Stimulated activated effector memory CD8-positive, alpha-beta T cell treated with anti-CD3 and anti-CD28 coated beads, Interleukin-12 subunit alpha, Interleukin-12 subunit beta, amount 100 ng/mL, for 72 hours (primary cell): ENCODE measurements around the gene TMEM141.

ENCODE experiments used
- ATAC-seq: fragments of 150-1000 bp; cut with Tn5 transposase; 2 replicates; pipeline ENCODE4 v1.10.0; 2021
- DNase-seq, 2 donors: peaks; one replicate each; pipeline ENCODE4 v3.0.0; 2021 to 2022; ENCODE audit warnings: low spot score in 2 of 2
- H3K27ac Mint-ChIP-seq: one replicate; pipeline ENCODE4 v1.8.0; 2022; ENCODE audit warnings: mild to moderate bottlenecking, mixed read lengths
- H3K36me3 Mint-ChIP-seq: one replicate; pipeline ENCODE4 v1.8.0; 2022; ENCODE audit warnings: mild to moderate bottlenecking, mixed read lengths
- H3K4me1 Mint-ChIP-seq: one replicate; pipeline ENCODE4 v1.8.0; 2022; ENCODE audit warnings: mixed read lengths
- H3K4me3 Mint-ChIP-seq: one replicate; pipeline ENCODE4 v1.8.0; 2022; ENCODE audit warnings: mild to moderate bottlenecking, mixed read lengths
- H3K9me3 Mint-ChIP-seq: one replicate; pipeline ENCODE4 v1.8.0; 2022; ENCODE audit warnings: mixed read lengths

Gene TMEM141

GRCh38 chr9:136790640-136791515 lies at the start of gene TMEM141:
Gene TMEM141 (plus strand): TSS chr9:136791344. CDS start chr9:136791371, 27 bp downstream.
- Mint-ChIP-seq H3K9me3 (no peaks in the 10 kb centered on the region), H3K36me3 (no peaks in the 10 kb centered on the region), H3K4me1 (peaks cover 25% of the 10 kb centered on the region), H3K27ac (peak within 1 kb of the TSS; percentile 88), H3K4me3 (peak within 1 kb of the TSS; percentile 79)
- ATAC-seq (peak; percentile 90), DNase-seq (peak; percentile 98 to 99)

GRCh38 chr9:136741883-136742571 lies 49.1 kb upstream of the TMEM141 start:
- DNase-seq (no peak), ATAC-seq (peak; percentile 50)
- Mint-ChIP-seq H3K9me3 (no peaks in the 10 kb centered on the region), H3K36me3 (no peaks in the 10 kb centered on the region), H3K4me3 (peak overlapping the region; percentile 34), H3K27ac (no peak overlapping the region), H3K4me1 (peaks cover 8% of the 10 kb centered on the region)

- Mint-ChIP-seq H3K9me3 (no peaks in the 10 kb centered on the region), H3K36me3 (no peaks in the 10 kb centered on the region), H3K27ac (no peak within 1 kb of the TSS), H3K4me3 (peak within 1 kb of the TSS; percentile 34), H3K4me1 (peaks cover 8% of the 10 kb centered on the region)
- no peak for DNase-seq
- no peak for ATAC-seq
These were observed 48.4 kb upstream of the TMEM141 start, which contains the start of gene LCN10 for GRCh38 chr9:136742591-136743391. Gene LCN10 (minus strand): TSS chr9:136742940. CDS start chr9:136742903, 37 bp downstream.

- H3K36me3 Mint-ChIP-seq: no peaks in the 10 kb centered on the region
- H3K4me3 Mint-ChIP-seq: no peak overlapping the region
- no peak for DNase-seq
- H3K27ac Mint-ChIP-seq: no peak overlapping the region
- ATAC-seq: no peak
- no peaks in the 10 kb centered on the region for H3K9me3 Mint-ChIP-seq
- H3K4me1 Mint-ChIP-seq: peaks cover 8% of the 10 kb centered on the region
These were observed 47.4 kb upstream of the TMEM141 start for GRCh38 chr9:136743639-136744211.

GRCh38 chr9:136744773-136745172 lies 46.4 kb upstream of the TMEM141 start:
- Mint-ChIP-seq H3K4me3 (no peak overlapping the region), H3K9me3 (no peaks in the 10 kb centered on the region), H3K27ac (no peak overlapping the region), H3K4me1 (peaks cover 8% of the 10 kb centered on the region), H3K36me3 (no peaks in the 10 kb centered on the region)
- ATAC-seq: no peak
- DNase-seq: no peak

- peaks cover under 1% of the 10 kb centered on the region for H3K9me3 Mint-ChIP-seq
- H3K4me1 Mint-ChIP-seq: peaks cover 8% of the 10 kb centered on the region
- ATAC-seq (no peak), DNase-seq (no peak)
- H3K36me3 Mint-ChIP-seq: no peaks in the 10 kb centered on the region
- H3K4me3 Mint-ChIP-seq: no peak overlapping the region
- H3K27ac Mint-ChIP-seq: no peak overlapping the region
These were observed 45.6 kb upstream of the TMEM141 start for GRCh38 chr9:136745389-136746154.

- H3K4me3 Mint-ChIP-seq: no peak overlapping the region
These were observed 45.0 kb upstream of the TMEM141 start for GRCh38 chr9:136746155-136746490.

GRCh38 chr9:136746621-136747020 lies 44.5 kb upstream of the TMEM141 start:
- H3K9me3 Mint-ChIP-seq: peaks cover 4% of the 10 kb centered on the region
- H3K4me1 Mint-ChIP-seq: peaks cover 5% of the 10 kb centered on the region
- no peaks in the 10 kb centered on the region for H3K36me3 Mint-ChIP-seq
- no peak for DNase-seq
- H3K4me3 Mint-ChIP-seq: no peak overlapping the region
- H3K27ac Mint-ChIP-seq: no peak overlapping the region
- no peak for ATAC-seq

More at GRCh38 chr9:136746155-136746490, 45.0 kb upstream of the TMEM141 start:
- H3K27ac Mint-ChIP-seq: no peak overlapping the region
- no peaks in the 10 kb centered on the region for H3K36me3 Mint-ChIP-seq
- peaks cover 8% of the 10 kb centered on the region for H3K4me1 Mint-ChIP-seq
- no peak for ATAC-seq
- DNase-seq: no peak
- H3K9me3 Mint-ChIP-seq: peaks cover 3% of the 10 kb centered on the region

GRCh38 chr9:136747161-136748060 lies 43.7 kb upstream of the TMEM141 start:
- H3K4me3 Mint-ChIP-seq: no peak overlapping the region
- no peaks in the 10 kb centered on the region for H3K4me1 Mint-ChIP-seq
- no peaks in the 10 kb centered on the region for H3K36me3 Mint-ChIP-seq
- no peak overlapping the region for H3K27ac Mint-ChIP-seq
- no peak for ATAC-seq
- no peak for DNase-seq
- peaks cover 9% of the 10 kb centered on the region for H3K9me3 Mint-ChIP-seq

- Mint-ChIP-seq H3K36me3 (no peaks in the 10 kb centered on the region), H3K4me1 (no peaks in the 10 kb centered on the region), H3K4me3 (no peak within 1 kb of the TSS), H3K9me3 (peaks cover 13% of the 10 kb centered on the region), H3K27ac (no peak within 1 kb of the TSS)
- DNase-seq (no peak), ATAC-seq (no peak)
These were observed 42.9 kb upstream of the TMEM141 start, which contains the start of gene LCN6 for GRCh38 chr9:136748201-136748600. Gene LCN6 (minus strand): TSS chr9:136748525. CDS start chr9:136748483, 42 bp downstream.

GRCh38 chr9:136748666-136749611 lies 42.2 kb upstream of the TMEM141 start:
- no peaks in the 10 kb centered on the region for H3K36me3 Mint-ChIP-seq
- peaks cover 13% of the 10 kb centered on the region for H3K9me3 Mint-ChIP-seq
- H3K4me1 Mint-ChIP-seq: no peaks in the 10 kb centered on the region
- H3K4me3 Mint-ChIP-seq: no peak overlapping the region
- DNase-seq: no peak
- H3K27ac Mint-ChIP-seq: no peak overlapping the region
- no peak for ATAC-seq

GRCh38 chr9:136750526-136750925 lies 40.6 kb upstream of the TMEM141 start:
- H3K27ac Mint-ChIP-seq: no peak overlapping the region
- H3K4me1 Mint-ChIP-seq: no peaks in the 10 kb centered on the region
- no peak for DNase-seq
- H3K4me3 Mint-ChIP-seq: no peak overlapping the region
- no peaks in the 10 kb centered on the region for H3K36me3 Mint-ChIP-seq
- peaks cover 13% of the 10 kb centered on the region for H3K9me3 Mint-ChIP-seq
- ATAC-seq: peak; percentile 92

GRCh38 chr9:136751244-136751643 lies 39.9 kb upstream of the TMEM141 start:
- no peaks in the 10 kb centered on the region for H3K4me1 Mint-ChIP-seq

More at GRCh38 chr9:136751244-136751643, 39.9 kb upstream of the TMEM141 start:
- Mint-ChIP-seq H3K4me3 (no peak overlapping the region), H3K36me3 (no peaks in the 10 kb centered on the region), H3K9me3 (peaks cover 13% of the 10 kb centered on the region), H3K27ac (no peak overlapping the region)
- DNase-seq: no peak
- ATAC-seq: no peak
